Pericardium fibroblast (primary cell): ENCODE measurements around the gene IL21. TPM values are rescaled to one million over a fixed set of nuclear protein-coding genes. Genes with fewer than 3 reads are reported as not detected.

Source experiments
- total RNA-seq: library from RNA; depleted of rRNA; stranded (reverse); fragments of >200 nt; gene quantifications from 2 replicates; pipeline ENCODE4 v1.2.3, GENCODE V29; 2015

The IL21 gene
- not detected in 2 replicates for total RNA-seq

GRCh38 chr4:122621016-122621507 lies at the start of gene IL21:
Gene IL21 (minus strand): TSS chr4:122621066. CDS start chr4:122621011, 55 bp downstream.

Other genes starting within 250 kb of the IL21 start
- gene ADAD1, start 242.1 kb downstream of the IL21 start, total RNA-seq = not detected in 2 replicates
- not detected in 2 replicates for gene IL2, start 164.3 kb downstream of the IL21 start, total RNA-seq
- gene BBS12, start 111.6 kb upstream of the IL21 start, total RNA-seq = 5.0 and 6.0 TPM in 2 replicates
- gene FGF2, start 205.8 kb upstream of the IL21 start, total RNA-seq = 10.6 and 27.4 TPM in 2 replicates